T-helper 22 cell (primary cell): ENCODE data around the gene PKHD1.

Source experiments
- DNase-seq: peaks from one replicate; pipeline ENCODE4 v3.0.0-alpha.2; 2020; ENCODE audit warnings: low read depth

Gene PKHD1

GRCh38 chr6:51788121-51788520, 299.3 kb downstream of the PKHD1 start:
- DNase-seq: no peak

GRCh38 chr6:51778666-51779065, 308.7 kb downstream of the PKHD1 start:
- no peak for DNase-seq

DNA sequence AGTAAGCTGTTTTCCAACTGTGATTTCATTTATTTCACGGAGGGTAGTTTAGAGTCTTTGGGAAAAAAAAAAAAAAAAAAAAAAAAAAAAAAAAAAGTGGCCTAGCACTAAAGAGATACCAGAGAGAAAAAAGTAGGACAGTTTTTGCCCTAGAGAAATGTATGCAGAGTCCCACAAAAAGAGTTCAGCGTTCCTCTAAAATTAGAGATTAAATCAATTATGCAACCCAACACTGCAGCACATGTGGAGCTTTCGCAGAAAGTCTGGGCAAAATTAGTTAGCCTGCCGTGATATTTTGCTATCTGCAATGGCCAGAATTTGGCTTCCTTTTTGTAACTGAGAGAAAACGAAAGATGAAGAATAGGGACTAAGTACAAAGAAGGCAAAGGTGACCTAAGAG, 309.8 kb downstream of the PKHD1 start:
- no peak for DNase-seq

DNA sequence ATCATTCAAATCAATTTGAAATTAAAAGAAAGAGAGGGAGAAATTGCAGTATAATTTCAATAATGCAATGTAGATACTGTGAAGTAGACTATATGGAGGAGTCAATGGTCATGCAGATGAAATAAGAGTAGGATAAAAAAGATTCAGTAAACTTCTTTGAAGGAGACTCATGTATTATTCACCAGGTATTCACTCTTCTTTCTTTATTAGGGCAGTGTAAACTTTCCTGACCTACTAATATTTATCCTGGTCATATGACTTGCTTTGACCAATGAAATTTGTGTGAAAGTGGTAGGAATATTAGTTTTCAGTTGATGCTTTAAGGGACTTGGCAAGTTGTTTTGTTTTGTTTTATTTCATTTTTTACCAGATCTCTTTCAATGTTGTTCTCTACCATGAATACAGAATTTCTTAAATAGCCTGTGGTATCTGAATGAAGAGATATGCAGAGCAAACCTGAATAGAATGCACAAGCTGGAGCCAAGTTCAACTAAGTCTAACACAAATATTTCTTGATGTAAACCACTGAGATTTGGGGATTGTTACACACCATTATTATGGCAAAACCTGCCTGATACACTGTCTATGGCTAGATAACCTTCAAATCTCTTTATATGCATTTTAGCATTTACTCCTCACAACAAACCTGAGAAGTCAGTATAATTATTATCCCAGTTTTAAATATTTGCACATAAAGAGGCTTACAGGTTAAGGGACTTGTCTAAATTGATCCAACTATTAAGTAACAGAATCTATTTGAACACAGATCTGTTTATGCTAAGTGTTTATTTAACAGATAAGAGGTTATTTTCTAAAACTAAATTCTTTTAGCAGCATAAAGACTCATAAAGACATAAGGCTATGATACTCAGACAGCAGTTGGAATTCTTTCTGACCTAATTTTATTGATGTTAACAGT, 311.2 kb downstream of the PKHD1 start:
- DNase-seq: no peak

DNA sequence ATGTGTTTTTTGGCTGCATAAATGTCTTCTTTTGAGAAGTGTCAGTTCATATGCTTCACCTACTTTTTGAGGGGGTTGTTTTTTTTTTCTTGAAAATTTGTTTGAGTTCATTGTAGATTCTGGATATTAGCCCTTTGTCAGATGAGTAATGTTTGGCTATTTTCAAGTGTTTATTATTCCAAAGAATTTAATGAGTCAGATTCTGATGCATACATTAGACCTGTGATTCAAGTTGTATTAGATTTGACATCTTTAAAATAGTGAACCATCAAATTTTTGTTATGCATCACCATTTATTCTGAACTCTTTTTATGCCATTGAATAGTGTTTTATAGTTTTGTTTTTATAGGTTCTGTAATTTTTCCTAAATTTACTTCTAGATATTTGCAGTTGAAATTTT, 319.3 kb downstream of the PKHD1 start:
- no peak for DNase-seq

- DNase-seq: no peak
These were observed 322.2 kb downstream of the PKHD1 start for GRCh38 chr6:51765230-51765629.

- DNase-seq: no peak
These were observed 333.8 kb downstream of the PKHD1 start for GRCh38 chr6:51753635-51754034.

DNA sequence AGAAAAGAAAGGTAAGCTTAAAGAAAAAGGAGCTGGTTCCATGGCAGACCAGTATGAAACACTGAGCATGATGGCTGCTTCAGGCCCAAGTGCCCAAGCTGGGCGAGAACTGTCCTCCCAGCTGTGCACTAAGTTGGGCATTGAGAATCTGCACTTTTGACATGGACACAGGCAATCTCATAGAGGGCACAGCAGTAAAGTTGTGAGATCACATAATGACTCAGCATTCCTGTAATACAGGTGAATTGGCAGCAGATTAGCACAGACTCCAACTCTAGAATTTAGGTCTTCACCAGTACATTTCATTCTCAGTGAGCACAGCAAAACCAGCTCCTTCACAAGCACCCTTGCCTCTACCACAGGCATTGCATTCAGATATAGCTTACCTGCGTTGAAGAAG, 343.4 kb downstream of the PKHD1 start:
- no peak for DNase-seq

GRCh38 chr6:51740658-51741057, 346.8 kb downstream of the PKHD1 start:
- no peak for DNase-seq

GRCh38 chr6:51738614-51739013, 348.8 kb downstream of the PKHD1 start:
- no peak for DNase-seq

- DNase-seq: no peak
These were observed 349.6 kb downstream of the PKHD1 start for GRCh38 chr6:51737580-51738360.

DNA sequence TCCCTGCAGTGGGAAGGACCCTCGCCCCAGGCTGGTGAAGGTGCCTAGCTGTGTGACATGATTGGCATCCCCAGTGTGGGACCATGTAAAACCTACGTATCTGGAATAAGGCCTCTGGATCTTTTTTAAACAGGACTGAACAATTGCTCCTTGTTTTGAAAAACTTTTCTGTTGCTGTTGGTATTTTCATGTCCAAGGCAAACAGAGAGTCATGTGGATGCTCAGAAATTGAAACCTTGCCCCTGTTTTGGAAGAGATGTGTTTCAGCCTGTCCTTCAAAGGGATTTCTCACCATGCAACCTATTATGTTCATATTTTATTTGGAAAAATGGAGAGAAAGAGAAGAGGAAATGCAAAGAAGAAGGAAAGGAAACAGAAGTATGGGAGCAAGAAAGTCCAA, 362.3 kb downstream of the PKHD1 start:
- DNase-seq: no peak

DNA sequence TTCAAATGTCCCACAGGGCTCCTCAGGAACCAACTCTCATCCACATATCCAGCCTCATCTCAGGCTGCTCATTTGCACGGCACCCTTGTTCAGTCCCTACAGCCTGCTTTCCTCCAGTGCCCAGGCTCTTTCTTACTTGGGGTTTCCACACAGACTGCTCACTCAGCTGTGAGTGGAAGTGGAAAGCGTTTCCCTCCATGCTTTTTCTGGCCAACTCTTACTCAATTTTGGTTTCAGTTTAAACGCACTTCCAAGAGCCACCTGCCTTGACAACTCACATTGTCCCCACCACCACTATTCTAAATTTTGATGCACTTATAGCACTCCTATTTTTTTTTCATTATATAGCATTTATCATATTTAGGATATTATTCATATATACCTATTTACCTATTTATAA, 367.1 kb downstream of the PKHD1 start:
- no peak for DNase-seq

- no peak for DNase-seq
These were observed 368.1 kb downstream of the PKHD1 start for GRCh38 chr6:51719297-51719696.

- DNase-seq: no peak
These were observed 368.9 kb downstream of the PKHD1 start for GRCh38 chr6:51718533-51718932.

GRCh38 chr6:51717477-51717876, 369.9 kb downstream of the PKHD1 start:
- DNase-seq: no peak

- DNase-seq: no peak
These were observed 375.5 kb downstream of the PKHD1 start for GRCh38 chr6:51711876-51712275.

GRCh38 chr6:51706086-51706485, 381.3 kb downstream of the PKHD1 start:
- DNase-seq: no peak

DNA sequence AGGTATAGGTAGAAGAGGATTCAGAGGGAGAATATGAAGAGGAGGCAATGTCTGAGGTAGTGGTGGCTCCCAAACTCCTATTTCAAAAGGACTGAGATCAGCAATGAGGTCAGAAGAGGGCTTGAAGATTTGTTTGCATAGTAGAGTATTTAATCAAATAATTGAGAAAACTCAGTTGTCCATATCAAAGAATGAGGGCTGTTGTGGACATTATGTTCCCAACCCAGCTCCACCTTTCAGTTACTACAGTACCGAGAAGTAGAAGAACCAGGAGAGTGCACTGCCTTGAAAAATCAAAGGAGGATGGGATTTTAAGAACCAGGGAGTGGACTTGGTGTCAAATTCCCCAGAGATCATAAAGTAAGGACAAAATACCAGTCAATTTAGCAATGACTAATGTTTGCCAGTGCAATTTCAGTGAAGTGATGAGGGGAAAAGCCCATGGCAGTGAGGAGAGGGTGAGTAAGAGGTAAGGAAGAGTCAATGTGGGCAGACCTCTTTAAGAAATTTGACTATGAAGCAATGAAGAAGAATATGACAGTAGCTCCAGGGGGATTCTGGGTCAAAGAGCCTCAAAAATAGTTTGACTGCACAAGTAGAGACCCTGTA, 382.4 kb downstream of the PKHD1 start:
- no peak for DNase-seq

DNA sequence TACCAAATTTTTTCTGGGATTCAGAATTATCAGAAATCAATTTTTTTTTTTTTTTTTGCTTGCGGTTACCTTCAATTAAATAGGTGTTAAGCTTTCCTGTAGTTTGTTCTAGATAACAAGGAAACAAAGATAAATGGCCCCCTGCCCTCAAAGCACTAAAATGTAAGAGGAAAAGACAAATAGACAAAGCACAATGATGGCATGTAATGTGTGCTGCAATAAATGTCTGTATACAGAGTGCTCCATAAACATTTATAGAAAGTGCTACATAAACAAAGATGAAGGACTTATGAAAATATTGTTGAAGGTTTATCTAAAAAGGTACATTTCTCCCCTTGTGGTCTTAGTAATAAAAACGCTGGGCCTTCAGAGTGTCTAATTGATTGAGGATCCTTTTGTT, 384.6 kb downstream of the PKHD1 start:
- no peak for DNase-seq

GRCh38 chr6:51684603-51685002, 402.8 kb downstream of the PKHD1 start:
- DNase-seq: no peak

- DNase-seq: no peak
These were observed 403.4 kb downstream of the PKHD1 start for GRCh38 chr6:51684038-51684437.
